Coronary artery (tissue), 2 donors: ENCODE results near the gene CTNNA2.

Experiments
- DNase-seq: peaks from one replicate; pipeline ENCODE4 v3.0.0-alpha.2; 2017; ENCODE audit warnings: low spot score
- H3K27ac ChIP-seq, 2 donors: fragments of 200-600 bp; sonication (generic); one replicate each; pipeline ENCODE4 v1.5.1; 2016 to 2019
- H3K4me3 ChIP-seq: fragments of 200-600 bp; sonication (generic); 2 replicates; pipeline ENCODE4 v1.5.1; 2016; ENCODE audit warnings: mild to moderate bottlenecking, moderate library complexity
- CTCF ChIP-seq: fragments of 200-600 bp; sonication (generic); IDR thresholded peaks from one replicate; pipeline ENCODE4 v1.5.1; 2019; ENCODE audit warnings: antibody characterized with exemption

Gene CTNNA2

GRCh38 chr2:80530442-80531064, 1017.7 kb downstream of the CTNNA2 start:
- no peak overlapping the region for H3K4me3 ChIP-seq
- H3K27ac ChIP-seq = no peak overlapping the region
- DNase-seq = no peak
- no peak for TF ChIP-seq CTCF

GRCh38 chr2:80531319-80531718, 1018.5 kb downstream of the CTNNA2 start:
- no peak for DNase-seq
- TF ChIP-seq CTCF = no peak
- Histone ChIP-seq H3K4me3 (no peak overlapping the region), H3K27ac (no peak overlapping the region)

- no peak for TF ChIP-seq CTCF
- DNase-seq = no peak
- Histone ChIP-seq H3K4me3 (no peak overlapping the region), H3K27ac (no peak overlapping the region)
These were observed 1032.8 kb downstream of the CTNNA2 start for GRCh38 chr2:80545420-80546210.

GRCh38 chr2:80546766-80547165, 1033.9 kb downstream of the CTNNA2 start:
- no peak for DNase-seq
- H3K27ac ChIP-seq = no peak overlapping the region
- no peak overlapping the region for H3K4me3 ChIP-seq
- no peak for TF ChIP-seq CTCF

- H3K27ac ChIP-seq = no peak overlapping the region
- H3K4me3 ChIP-seq = no peak overlapping the region
- TF ChIP-seq CTCF = no peak
- no peak for DNase-seq
These were observed 1034.5 kb downstream of the CTNNA2 start for GRCh38 chr2:80547344-80547743.

- no peak for TF ChIP-seq CTCF
- DNase-seq = no peak
- Histone ChIP-seq H3K4me3 (no peak overlapping the region), H3K27ac (no peak overlapping the region)
These were observed 1035.6 kb downstream of the CTNNA2 start for GRCh38 chr2:80548469-80548868.

- no peak for DNase-seq
- H3K27ac ChIP-seq = no peak overlapping the region
- no peak for TF ChIP-seq CTCF
- no peak overlapping the region for H3K4me3 ChIP-seq
These were observed 1037.0 kb downstream of the CTNNA2 start for GRCh38 chr2:80549901-80550300.
